ENCODE data around the gene SPIC.

GRCh38 chr12:101485021-101485420 lies 9.9 kb downstream of the SPIC start:
- TF ChIP-seq CTCF (IDR thresholded peaks at IDR 0.05) (no peak), EZH2 (IDR thresholded peaks at IDR 0.05; ENCODE audit: borderline replicate concordance, insufficient read depth, low read depth, low read length, poor library complexity, severe bottlenecking) (no peak)

Measured in B cell (primary cell).